H1 (cell line): ENCODE measurements around the gene PRSS48. TPM values are rescaled to one million over a fixed set of nuclear protein-coding genes. Genes with fewer than 3 reads are reported as not detected.

Experiments used
- CTCF ChIA-PET: fragments of 300-600 bp; sonication (Branson Sonifier 250); formaldehyde crosslinking; loops from one replicate; lab custom pipeline; 2021; ENCODE audit not compliant: partially characterized antibody; lab: Charles Lee
- POLR2A ChIA-PET: fragments of 300-600 bp; sonication (Branson Sonifier 250); formaldehyde crosslinking; loops from one replicate; lab custom pipeline; 2021; ENCODE audit warnings: inconsistent platforms; ENCODE audit not compliant: partially characterized antibody; lab: Charles Lee
- DNase-seq, 2 experiments: peaks; one replicate each; pipeline versions ENCODE4 v3.0.0 to v3.0.0-alpha.2; 2010 to 2022; ENCODE audit warnings: low spot score in 2 of 2, low read depth in 1 of 2, mixed read lengths in 1 of 2
- FAIRE-seq: peaks from 2 replicates; lab custom pipeline; 2011; peaks lifted over from hg19 to GRCh38; lab: Jason Lieb, UNC
- H2AFZ ChIP-seq: 2 replicates; pipeline ENCODE4 v1.8.1; 2012; ENCODE audit warnings: low read length, inconsistent platforms
- H2AK5ac ChIP-seq: 2 replicates; pipeline ENCODE4 v1.6.1; 2013; ENCODE audit warnings: low read depth, low read length
- H2BK120ac ChIP-seq: replicated peaks from 2 replicates; pipeline ENCODE3; 2013; ENCODE audit warnings: low read depth, low read length, inconsistent platforms
- H2BK12ac ChIP-seq: 2 replicates; pipeline ENCODE4 v1.6.1; 2013; ENCODE audit warnings: low read depth, low read length
- H2BK15ac ChIP-seq: 2 replicates; pipeline ENCODE4 v1.6.1; 2013; ENCODE audit warnings: low read length
- H2BK20ac ChIP-seq: 2 replicates; pipeline ENCODE4 v1.6.1; 2013; ENCODE audit warnings: low read length
- H2BK5ac ChIP-seq: 2 replicates; pipeline ENCODE4 v1.6.1; 2013; ENCODE audit warnings: low read depth, low read length
- H3K14ac ChIP-seq: 2 replicates; pipeline ENCODE4 v1.6.1; 2013; ENCODE audit warnings: inconsistent platforms; ENCODE audit not compliant: insufficient read length
- H3K18ac ChIP-seq: 2 replicates; pipeline ENCODE4 v1.6.1; 2013; ENCODE audit warnings: low read length; ENCODE audit errors: extremely low read depth
- H3K23ac ChIP-seq: 2 replicates; pipeline ENCODE4 v1.6.1; 2013; ENCODE audit warnings: inconsistent platforms; ENCODE audit not compliant: insufficient read length
- H3K23me2 ChIP-seq: 2 replicates; pipeline ENCODE4 v1.6.1; 2013; ENCODE audit warnings: low read depth, low read length
- H3K27ac ChIP-seq: 2 replicates; pipeline ENCODE4 v1.6.1; 2011; ENCODE audit warnings: low read depth, low read length, inconsistent platforms
- H3K27me3 ChIP-seq, 4 experiments: replicated peaks in 1 of 4; 1 replicate in 1 of 4; 2 replicates in 3 of 4; pipeline versions ENCODE4 v1.6.1 to v1.8.1; 2011 to 2013; ENCODE audit warnings: low read length in 3 of 4, mild to moderate bottlenecking in 3 of 4, inconsistent platforms in 2 of 4, mixed read lengths in 2 of 4, moderate library complexity in 1 of 4; ENCODE audit not compliant: control insufficient read depth in 3 of 4, insufficient read depth in 3 of 4; ENCODE audit errors: extremely low read depth in 1 of 4
- H3K36me3 ChIP-seq, 4 experiments: 2 replicates each; pipeline versions ENCODE4 v1.6.1 to v1.8.1; 2011 to 2013; ENCODE audit warnings: mild to moderate bottlenecking in 4 of 4, low read length in 3 of 4, moderate library complexity in 2 of 4, control low read depth in 1 of 4, inconsistent platforms in 1 of 4; ENCODE audit not compliant: insufficient read depth in 4 of 4, control insufficient read depth in 2 of 4
- H3K4ac ChIP-seq: replicated peaks from 2 replicates; pipeline ENCODE3; 2013; ENCODE audit warnings: low read length, low read depth, mixed read lengths, inconsistent platforms; ENCODE audit not compliant: insufficient read length
- H3K4me1 ChIP-seq, 4 experiments: replicated peaks in 1 of 4; 1 replicate in 1 of 4; 2 replicates in 3 of 4; pipeline versions ENCODE4 v1.6.1 to v1.8.1; 2011 to 2013; ENCODE audit warnings: low read length in 3 of 4, inconsistent platforms in 2 of 4, mixed read lengths in 1 of 4; ENCODE audit not compliant: insufficient read depth in 4 of 4, control insufficient read depth in 3 of 4
- H3K4me2 ChIP-seq, 2 experiments: 2 replicates each; pipeline versions ENCODE4 v1.6.1 to v1.8.1; 2011 to 2013; ENCODE audit warnings: low read depth in 2 of 2, low read length in 2 of 2, control low read depth in 1 of 2, inconsistent platforms in 1 of 2, mild to moderate bottlenecking in 1 of 2; ENCODE audit not compliant: insufficient read depth in 1 of 2
- H3K4me3 ChIP-seq, 4 experiments: fragments of 200-600, 300-600 bp in 1 of 4; sonication (generic), shearing (Covaris generic), sonication (Bioruptor Twin) in 1 of 4; 2 replicates each; pipeline versions ENCODE4 v1.5.1 to v1.8.1; 2011 to 2016; ENCODE audit warnings: low read length in 4 of 4, low read depth in 3 of 4, control low read depth in 2 of 4, inconsistent platforms in 2 of 4, mild to moderate bottlenecking in 2 of 4, mixed read lengths in 1 of 4, moderate library complexity in 1 of 4; ENCODE audit not compliant: insufficient read depth in 2 of 4; ENCODE audit errors: extremely low read depth in 1 of 4
- H3K56ac ChIP-seq: replicated peaks from 2 replicates; pipeline ENCODE3; 2013; ENCODE audit warnings: low read depth, mild to moderate bottlenecking, mixed read lengths, low read length, inconsistent platforms; ENCODE audit not compliant: insufficient read length
- H3K79me1 ChIP-seq: 2 replicates; pipeline ENCODE4 v1.6.1; 2013; ENCODE audit warnings: low read depth, low read length, control low read depth
- H3K79me2 ChIP-seq, 2 experiments: 2 replicates each; pipeline versions ENCODE4 v1.6.1 to v1.8.1; 2012 to 2013; ENCODE audit warnings: low read length in 2 of 2, mild to moderate bottlenecking in 2 of 2, inconsistent platforms in 1 of 2; ENCODE audit not compliant: insufficient read depth in 2 of 2, control insufficient read depth in 1 of 2
- H3K9ac ChIP-seq, 4 experiments: replicated peaks in 1 of 4; 1 replicate in 1 of 4; 2 replicates in 3 of 4; pipeline versions ENCODE4 v1.6.1 to v1.8.1; 2011 to 2013; ENCODE audit warnings: low read depth in 3 of 4, low read length in 3 of 4, control low read depth in 2 of 4, mild to moderate bottlenecking in 2 of 4, moderate library complexity in 2 of 4, inconsistent platforms in 1 of 4; ENCODE audit errors: extremely low read depth in 1 of 4
- H3K9me3 ChIP-seq, 2 experiments: 2 replicates each; pipeline versions ENCODE4 v1.6.1 to v1.8.1; 2012 to 2013; ENCODE audit warnings: mild to moderate bottlenecking in 2 of 2, moderate library complexity in 2 of 2, control low read depth in 1 of 2, inconsistent platforms in 1 of 2, low read depth in 1 of 2, low read length in 1 of 2, mixed read lengths in 1 of 2; ENCODE audit not compliant: insufficient read depth in 2 of 2
- H4K20me1 ChIP-seq, 2 experiments: replicated peaks in 1 of 2; 2 replicates each; pipeline versions ENCODE3 to v1.8.1; 2011 to 2013; ENCODE audit warnings: inconsistent platforms in 2 of 2, low read length in 2 of 2, mild to moderate bottlenecking in 1 of 2; ENCODE audit not compliant: insufficient read depth in 2 of 2, control insufficient read depth in 1 of 2
- H4K5ac ChIP-seq: 2 replicates; pipeline ENCODE4 v1.6.1; 2013; ENCODE audit warnings: low read length, low read depth, mixed read lengths, inconsistent platforms; ENCODE audit not compliant: insufficient read length
- H4K8ac ChIP-seq: 2 replicates; pipeline ENCODE4 v1.8.0; 2013; ENCODE audit warnings: mild to moderate bottlenecking, moderate library complexity, low read length, inconsistent platforms; ENCODE audit not compliant: insufficient read depth; ENCODE audit errors: extremely low read depth
- H4K91ac ChIP-seq: replicated peaks from 2 replicates; pipeline ENCODE3; 2013; ENCODE audit warnings: low read length, mixed read lengths, inconsistent platforms; ENCODE audit not compliant: insufficient read length
- ATF2 ChIP-seq: IDR thresholded peaks from 2 replicates; pipeline ENCODE4 v1.6.1; 2012; ENCODE audit warnings: low read length, inconsistent platforms
- ATF3 ChIP-seq: IDR thresholded peaks from 2 replicates; pipeline ENCODE4 v1.6.1; 2011; ENCODE audit warnings: low read depth, mild to moderate bottlenecking, low read length; ENCODE audit not compliant: insufficient read depth
- EZH2 ChIP-seq: fragments of 200-600 bp; sonication (generic); IDR thresholded peaks from 2 replicates; pipeline ENCODE4 v1.7.1; 2012; ENCODE audit warnings: low read depth, mild to moderate bottlenecking, moderate library complexity, low read length, inconsistent platforms; ENCODE audit not compliant: severe bottlenecking
- GTF2F1 ChIP-seq: IDR thresholded peaks from 2 replicates; pipeline ENCODE4 v1.6.1; 2012; ENCODE audit warnings: low read depth, low read length, improper control_type of control experiment, borderline replicate concordance
- HDAC2 ChIP-seq, 2 experiments: fragments of 300-600 bp in 1 of 2; sonication (generic) in 1 of 2; IDR thresholded peaks; 2 replicates each; pipeline ENCODE4 v1.6.1; 2011 to 2012; ENCODE audit warnings: low read depth in 2 of 2, low read length in 2 of 2, mild to moderate bottlenecking in 2 of 2, moderate library complexity in 2 of 2, borderline replicate concordance in 1 of 2, inconsistent platforms in 1 of 2
- JUN ChIP-seq: IDR thresholded peaks from 2 replicates; pipeline ENCODE4 v1.6.1; 2011; ENCODE audit warnings: low read depth, mild to moderate bottlenecking, improper control_type of control experiment, low read length
- NANOG ChIP-seq: IDR thresholded peaks from 2 replicates; pipeline ENCODE4 v1.6.1; 2011; ENCODE audit warnings: low read length, low read depth, mild to moderate bottlenecking, inconsistent platforms; ENCODE audit not compliant: insufficient read depth, poor library complexity, severe bottlenecking
- POLR2AphosphoS5 ChIP-seq: IDR thresholded peaks from 2 replicates; pipeline ENCODE4 v1.6.1; 2011; ENCODE audit warnings: low read depth, low read length
- RFX5 ChIP-seq: IDR thresholded peaks from 2 replicates; pipeline ENCODE4 v1.6.1; 2011; ENCODE audit warnings: low read depth, low read length, improper control_type of control experiment, borderline replicate concordance
- RXRA ChIP-seq: IDR thresholded peaks from 2 replicates; pipeline ENCODE4 v1.6.1; 2011; ENCODE audit warnings: low read depth, mild to moderate bottlenecking, low read length, moderate library complexity; ENCODE audit not compliant: insufficient read depth
- TBP ChIP-seq: IDR thresholded peaks from 2 replicates; pipeline ENCODE4 v1.6.1; 2011; ENCODE audit warnings: low read depth, low read length, improper control_type of control experiment
- WGBS, 2 experiments: shearing (Covaris generic) in 1 of 2; methylation state at CpG; one replicate each; pipeline versions ENCODE4 v1.1.6 to v1.1.7; 2013 to 2015; ENCODE audit warnings: low lambda C conversion rate in 2 of 2, mixed read lengths in 2 of 2, inconsistent platforms in 1 of 2, low coverage in 1 of 2, missing lambda C conversion rate in 1 of 2; ENCODE audit not compliant: insufficient replicate concordance in 2 of 2, insufficient coverage in 1 of 2, insufficient read length in 1 of 2; ENCODE audit errors: extremely low coverage in 1 of 2, missing lambda C conversion rate in 1 of 2; 5-methylcytosine and 5-hydroxymethylcytosine counted together
- polyA plus RNA-seq, 7 experiments: library from polyadenylated mRNA; depleted of rRNA in 3 of 7; stranded (reverse) in 5 of 7; unstranded in 2 of 7; fragments of >200 nt in 5 of 7; fragments of 200-250 nt in 2 of 7; gene quantifications; 1 replicate in 5 of 7; 2 replicates in 1 of 7; 4 replicates in 1 of 7; pipeline versions ENCODE4 v1.2.1 to v1.2.3, GENCODE V29; 2011 to 2013; ENCODE audit warnings: missing spikeins in 2 of 7, mixed read lengths in 2 of 7
- total RNA-seq: library from RNA; stranded (reverse); fragmentation: NEBNext Ultra II Directional; extraction: Animal tissue kit (Norgen Biotek cat#: 25700); gene quantifications from 2 replicates; pipeline ENCODE4 v1.2.1, GENCODE V29; 2021

The PRSS48 gene
- total and polyA plus RNA-seq, 2 of the 8 experiments (the other 6 are each of a cell fraction or from before 2014, with no cell fraction given) = not detected

GRCh38 chr4:151260526-151260925, 16.4 kb upstream of the PRSS48 start:
- Histone ChIP-seq H3K9ac (no peak overlapping the region), H4K91ac (no peak overlapping the region), H3K9me3 (peaks cover 4 to 7% of the 10 kb centered on the region in 2 experiments; a peak in 1 of 4 replicates), H3K56ac (no peak overlapping the region), H3K36me3 (peaks cover 0 to 11% (median 0%) of the 10 kb centered on the region in 4 experiments; a peak in 2 of 8 replicates), H3K27me3 (no peaks in the 10 kb centered on the region), H2AFZ (no peak overlapping the region), H2BK5ac (no peak overlapping the region), H3K4ac (no peak overlapping the region), H2AK5ac (no peak overlapping the region), H3K14ac (no peak overlapping the region), H4K5ac (no peak overlapping the region), H3K4me2 (no peak overlapping the region), H3K79me1 (peaks cover 5% of the 10 kb centered on the region), H3K79me2 (peaks cover 0 to 47% of the 10 kb centered on the region in 2 experiments; a peak in 3 of 4 replicates), H3K18ac (no peak overlapping the region), H2BK15ac (no peak overlapping the region), H3K4me3 (no peak overlapping the region), H4K20me1 (peaks cover 0 to 4% of the 10 kb centered on the region in 2 experiments), H3K23ac (no peak overlapping the region), H3K27ac (no peak overlapping the region), H2BK12ac (no peak overlapping the region), H3K23me2 (no peaks in the 10 kb centered on the region), H2BK20ac (no peak overlapping the region), H2BK120ac (no peak overlapping the region), H4K8ac (no peak overlapping the region), H3K4me1 (no peaks in the 10 kb centered on the region; a peak in 1 of 7 replicates)
- WGBS, 2 experiments = 91% methylated on average over 2 of the region's 2 CpGs; no CpG with 5 or more reads in 1 of the 2 experiments
- FAIRE-seq = no peak
- no peak for DNase-seq
- CTCF ChIA-PET = interaction anchor here (1.3 kb wide), 1 partner anchor 15 kb away, joined by 4 read pairs; no protein-coding TSS in a partner anchor
- POLR2A ChIA-PET = interaction anchor here (0.9 kb wide), 1 partner anchor 8 kb away, joined by 3 read pairs; no protein-coding TSS in a partner anchor
- TF ChIP-seq RXRA (no peak), NANOG (no peak), RFX5 (no peak), ATF3 (no peak), HDAC2 (IDR thresholded peaks at IDR 0.05; ENCODE audit: borderline replicate concordance in 1 of 2, low read depth in 2 of 2, low read length in 2 of 2) (no peak), GTF2F1 (no peak), JUN (no peak), EZH2 (no peak), ATF2 (no peak), TBP (no peak), POLR2AphosphoS5 (no peak)
